Left colon (tissue), 2 donors: Measurements from ENCODE around the gene IGSF21. TPM values are rescaled to one million over a fixed set of nuclear protein-coding genes. Genes with fewer than 3 reads are reported as not detected.

ENCODE experiments used
- ATAC-seq: fragments of 200-7000 bp; cut with Tn5 transposase; one replicate; pipeline ENCODE4 v1.9.1; 2020; ENCODE audit warnings: mild to moderate bottlenecking, moderate library complexity
- DNase-seq, 2 donors: peaks; one replicate each; pipeline ENCODE4 v3.0.0-alpha.2; 2020
- intact Hi-C, 2 donors: fragments of 100-400 bp; cut with DNase I in 1 of 2; cut with micrococcal nuclease in 1 of 2; formaldehyde crosslinking; loops; one replicate each; pipeline versions ENCODE4 v1.11.2 to v1.14.0; 2022; cut with DNase I, micrococcal nuclease
- total RNA-seq, 2 donors: library from RNA; stranded (reverse); fragmentation: NEBNext Ultra II Directional; extraction: Animal tissue kit (Norgen Biotek cat#: 25700); gene quantifications; one replicate each; pipeline ENCODE4 v1.2.1, GENCODE V29; 2021
- donor health status: DM: no; HTN: no; CAD: no.
- donor health status: DM: yes; HTN: yes; CAD: no.

Gene IGSF21
- total RNA-seq, 2 donors from 2014 or later = 0.37 to 2.0 TPM

DNA sequence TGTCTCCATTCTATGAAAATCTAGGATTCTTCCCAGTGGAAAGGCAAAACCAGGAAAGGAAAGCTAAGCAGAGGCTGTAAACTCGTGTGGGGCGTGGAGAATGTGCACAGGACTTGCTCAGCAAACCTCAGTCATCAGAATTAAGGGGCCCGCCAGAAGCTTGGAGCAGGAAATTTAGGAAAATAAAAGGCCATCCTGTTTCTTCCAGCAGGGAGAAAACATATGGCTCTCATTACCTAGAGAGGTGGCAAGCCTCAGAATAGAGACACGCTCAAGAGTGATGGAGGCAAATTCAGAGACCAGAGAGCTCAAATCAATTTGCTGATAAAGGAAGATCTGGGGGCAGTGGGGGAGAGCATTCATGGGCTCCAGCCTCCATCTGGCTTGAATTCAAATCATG is 221.2 kb downstream of the IGSF21 start:
- intact Hi-C loops = no loop called here
- DNase-seq (no peak), ATAC-seq (no peak)

DNA sequence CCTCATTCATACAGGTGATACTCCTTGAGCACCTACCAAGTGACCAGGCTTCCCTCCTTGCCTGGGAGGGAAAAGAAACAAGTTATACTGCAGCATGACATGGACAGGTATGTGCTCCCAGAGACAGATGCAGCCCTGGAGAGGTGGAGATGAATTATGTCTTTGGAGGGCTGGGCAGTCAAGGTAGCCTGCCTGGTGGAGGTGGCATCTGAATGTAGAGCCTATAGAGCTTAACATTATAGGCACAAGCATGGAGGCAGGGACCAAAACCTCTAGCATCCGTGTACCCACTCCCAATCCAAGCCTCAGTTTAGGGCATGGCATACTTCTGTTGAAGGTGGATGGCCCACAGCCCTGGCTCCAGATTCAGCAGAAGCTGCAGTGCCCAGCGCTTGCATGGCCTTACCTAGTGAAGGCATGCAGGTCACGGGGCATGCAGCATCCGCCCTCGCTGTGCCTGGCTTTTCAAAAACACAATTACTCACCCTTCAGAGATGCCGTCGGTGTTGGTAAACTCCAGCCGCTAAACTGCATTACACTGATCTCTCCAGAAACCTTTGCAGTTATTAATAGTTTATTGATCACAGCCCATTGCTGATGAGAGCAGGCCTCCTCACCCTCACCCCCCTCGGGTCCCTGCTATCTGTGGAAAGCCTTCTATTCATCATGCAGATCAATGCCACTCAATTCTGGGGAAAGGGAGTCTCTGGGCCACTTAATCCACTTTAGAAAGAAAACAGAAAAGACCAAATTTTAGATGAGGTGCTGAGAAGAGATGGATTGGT is 222.1 kb downstream of the IGSF21 start:
- intact Hi-C loops = no loop called here
- DNase-seq = no peak

DNA sequence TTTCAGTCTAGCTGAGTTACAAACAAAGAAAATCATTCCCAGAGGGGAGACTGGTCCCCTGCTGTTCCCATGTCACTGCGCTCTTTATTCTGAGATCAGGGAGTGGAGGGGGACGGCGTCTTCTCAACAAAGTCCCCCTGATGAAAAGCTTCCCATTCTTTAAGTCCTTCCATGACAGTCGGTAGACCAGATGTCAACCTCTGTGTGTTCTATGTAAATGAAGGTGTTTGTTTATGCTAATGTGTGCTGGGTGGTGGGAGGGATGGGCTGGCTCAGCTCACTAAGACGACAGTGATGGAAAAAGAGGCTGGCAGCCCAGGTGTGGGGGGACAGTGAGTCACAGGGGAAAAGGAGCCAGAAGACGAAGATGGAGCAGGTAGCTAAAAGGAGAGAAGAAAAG is 225.0 kb downstream of the IGSF21 start:
- intact Hi-C loops = no loop called here
- ATAC-seq (no peak), DNase-seq (no peak)

More for the DNA sequence above, 222.1 kb downstream of the IGSF21 start:
- no peak for ATAC-seq

DNA sequence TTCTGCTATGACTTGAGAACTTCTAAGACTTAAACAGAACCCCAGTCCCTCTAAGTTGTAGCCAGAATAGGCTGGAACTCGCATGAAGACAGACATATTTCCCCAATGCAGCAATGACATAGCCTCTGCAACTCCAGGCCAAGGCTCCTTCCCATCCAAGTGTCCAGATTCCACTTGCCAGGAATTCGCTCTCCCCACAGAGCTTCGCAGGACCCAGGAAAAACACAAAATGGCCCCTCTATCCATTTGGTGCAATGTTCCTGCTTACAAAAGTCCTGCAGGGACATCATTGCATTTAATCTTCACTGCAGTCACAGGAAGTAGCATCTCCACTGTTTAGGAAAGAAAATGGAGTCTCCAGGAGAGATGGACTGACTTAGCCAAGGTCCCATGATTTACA is 225.6 kb downstream of the IGSF21 start:
- no peak for ATAC-seq
- no peak for DNase-seq
- intact Hi-C loops = no loop called here

DNA sequence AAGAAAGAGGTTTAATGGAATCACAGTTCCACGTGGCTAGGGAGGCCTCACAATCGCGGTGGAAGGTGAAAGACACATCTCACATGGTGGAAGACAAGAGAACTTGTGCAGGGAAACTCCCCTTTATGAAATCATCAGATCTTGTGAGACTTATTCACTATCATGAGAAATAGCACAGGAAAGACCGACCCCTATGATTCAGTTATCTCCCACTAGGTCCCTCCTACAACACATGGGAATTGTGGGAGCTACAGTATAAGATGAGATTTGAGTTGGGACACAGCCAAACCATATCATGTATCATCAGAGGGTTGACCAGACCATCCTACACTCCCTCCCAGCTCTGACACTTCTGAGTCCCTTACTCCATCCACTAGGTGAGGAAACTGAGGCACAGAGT is 229.2 kb downstream of the IGSF21 start:
- intact Hi-C loops = no loop called here
- ATAC-seq (no peak), DNase-seq (no peak)

DNA sequence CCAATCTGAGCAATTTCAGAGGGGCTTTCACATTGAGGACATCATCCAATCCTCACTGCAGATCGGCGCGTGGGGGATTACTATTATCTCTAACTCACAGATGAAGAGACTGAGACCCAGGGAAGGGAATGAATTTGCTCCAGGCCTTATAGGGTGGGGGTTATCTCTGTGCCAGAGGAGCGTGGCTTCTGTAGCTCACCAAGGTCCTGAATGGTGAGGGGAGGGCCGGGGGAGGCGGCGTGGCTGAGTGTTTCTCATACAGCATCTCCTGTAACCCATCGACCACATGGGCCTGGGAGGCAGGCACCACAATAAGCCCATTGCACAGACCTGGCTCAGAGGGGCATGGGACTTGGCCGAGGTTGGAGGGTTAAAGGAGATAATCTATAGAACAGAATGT is 230.2 kb downstream of the IGSF21 start:
- no peak for DNase-seq
- no peak for ATAC-seq
- intact Hi-C loops = no loop called here

DNA sequence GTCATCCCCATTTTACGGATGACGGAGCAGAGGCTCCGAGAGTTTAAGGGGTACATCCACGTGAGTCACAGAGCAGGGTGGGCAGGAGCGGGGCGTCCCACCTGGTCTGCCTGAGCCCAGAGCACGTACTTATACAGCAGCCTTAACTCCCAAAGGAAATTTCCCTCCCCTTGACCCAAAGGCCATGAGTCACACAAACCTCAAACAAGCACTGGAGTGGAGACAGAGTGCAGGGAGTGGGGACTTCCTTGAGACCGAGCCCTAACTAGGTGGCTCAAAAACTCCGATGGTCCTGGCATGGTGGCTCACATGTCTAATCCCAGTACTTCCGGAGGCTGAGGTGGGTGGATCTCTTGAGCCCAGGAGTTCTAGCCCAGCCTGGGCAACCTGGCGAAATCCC is 231.6 kb downstream of the IGSF21 start:
- no peak for DNase-seq
- intact Hi-C loops = no loop called here
- no peak for ATAC-seq

DNA sequence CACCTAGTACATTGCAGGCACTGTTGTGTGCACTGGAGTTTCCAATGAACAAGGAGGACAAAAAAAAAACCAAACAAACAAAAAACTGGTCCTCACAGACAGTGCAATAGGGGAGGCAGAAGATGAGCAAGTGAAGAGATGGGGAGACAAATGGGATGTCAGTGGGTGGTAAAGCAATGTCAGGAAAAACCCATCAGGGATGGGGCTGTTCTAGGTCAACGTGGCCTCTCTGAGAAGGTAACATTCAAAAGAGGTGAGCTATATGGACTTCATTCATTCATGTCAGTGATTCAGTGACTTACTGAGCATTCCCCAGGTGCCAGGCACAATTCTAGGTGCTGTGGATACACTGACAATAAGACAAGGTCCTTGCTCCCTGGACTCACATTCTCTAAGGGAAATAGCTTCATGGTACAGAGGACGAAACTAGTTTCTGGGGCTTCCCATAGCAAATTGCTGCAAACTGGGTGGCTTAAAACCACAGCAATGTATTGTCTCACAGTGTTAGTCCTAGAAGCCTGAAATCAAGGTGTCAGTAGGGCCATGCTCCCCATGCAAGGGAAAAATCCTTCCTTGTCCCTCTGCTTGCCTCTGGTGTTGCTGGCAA is 232.7 kb downstream of the IGSF21 start:
- intact Hi-C loops = no loop called here

DNA sequence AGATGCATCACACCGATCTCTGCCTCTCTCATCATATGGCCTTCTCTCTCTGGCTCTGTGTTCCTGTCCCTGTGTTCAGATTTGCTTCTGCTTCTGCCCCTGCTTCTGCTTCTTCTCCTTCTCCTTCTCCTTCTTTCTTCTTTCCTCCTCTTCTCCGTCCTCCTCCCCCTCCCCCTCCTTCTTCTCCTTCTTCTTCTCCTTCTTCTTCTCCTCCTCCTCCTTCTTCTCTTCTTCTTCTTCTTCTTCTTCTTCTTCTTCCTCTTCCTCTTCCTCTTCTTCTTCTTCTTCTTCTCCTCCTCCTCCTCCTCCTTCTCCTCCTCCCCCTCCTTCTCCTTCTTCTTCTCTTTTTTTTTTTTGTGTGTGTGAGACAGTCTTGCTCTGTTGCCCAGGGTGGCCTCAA is 233.2 kb downstream of the IGSF21 start:
- intact Hi-C loops = no loop called here
- ATAC-seq = no peak
- no peak for DNase-seq

More for the DNA sequence above, 232.7 kb downstream of the IGSF21 start:
- ATAC-seq (no peak), DNase-seq (no peak)

DNA sequence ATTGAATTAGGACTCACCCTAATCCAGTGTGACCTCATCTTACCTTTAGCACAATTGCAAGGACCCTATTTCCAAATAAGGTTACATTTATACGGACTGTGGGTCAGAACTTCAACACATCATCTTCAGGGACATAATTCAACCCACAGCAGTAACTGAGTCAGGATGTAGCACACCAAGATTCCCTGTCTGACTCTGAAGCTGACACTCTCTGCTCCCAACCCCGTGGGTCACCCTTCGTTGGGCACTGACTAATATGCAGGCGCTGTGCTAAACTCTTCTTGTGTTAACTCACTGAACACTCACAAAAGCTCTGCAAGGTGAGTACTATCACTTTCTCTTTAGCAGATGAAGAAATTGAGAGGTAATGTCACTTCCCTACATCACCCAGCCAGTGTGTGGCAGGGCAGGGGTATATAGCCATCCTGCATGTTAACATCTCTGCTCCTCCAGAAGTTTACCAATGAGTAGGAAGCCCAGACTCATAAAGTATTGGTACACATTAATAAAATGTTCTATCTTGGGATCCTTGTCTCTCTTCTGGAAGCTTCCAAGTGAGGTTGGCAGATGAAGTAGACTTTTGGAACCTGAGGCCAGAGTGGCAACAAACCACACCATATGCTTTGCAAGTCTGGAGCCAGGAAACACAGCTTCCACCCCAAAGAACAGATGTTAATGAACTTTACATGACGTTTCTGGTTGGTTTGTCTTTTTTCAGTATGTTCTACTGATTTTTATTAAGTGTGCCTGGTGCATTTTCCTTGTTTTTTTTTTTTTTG is 233.9 kb downstream of the IGSF21 start:
- DNase-seq = no peak
- intact Hi-C loops = no loop called here
- ATAC-seq = no peak

DNA sequence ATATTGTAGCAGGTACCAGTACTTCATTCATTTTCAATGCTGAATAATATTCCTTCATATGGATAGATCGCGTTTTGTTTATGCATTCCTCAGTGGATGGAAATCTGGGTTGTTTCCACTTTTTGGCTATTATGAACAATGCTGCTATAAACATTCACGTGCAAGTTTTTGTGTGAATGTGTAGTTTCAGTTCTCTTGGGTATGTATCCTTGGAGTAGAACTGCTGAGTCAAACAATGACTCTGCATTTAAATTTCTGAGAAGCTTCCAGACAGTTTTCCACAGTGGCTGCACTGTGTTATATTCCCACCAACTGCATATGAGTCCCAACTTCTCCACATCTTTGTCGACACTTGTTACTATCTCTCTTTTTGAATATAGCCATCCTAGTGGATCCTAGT is 235.1 kb downstream of the IGSF21 start:
- intact Hi-C loops = no loop called here
- ATAC-seq (no peak), DNase-seq (no peak)

DNA sequence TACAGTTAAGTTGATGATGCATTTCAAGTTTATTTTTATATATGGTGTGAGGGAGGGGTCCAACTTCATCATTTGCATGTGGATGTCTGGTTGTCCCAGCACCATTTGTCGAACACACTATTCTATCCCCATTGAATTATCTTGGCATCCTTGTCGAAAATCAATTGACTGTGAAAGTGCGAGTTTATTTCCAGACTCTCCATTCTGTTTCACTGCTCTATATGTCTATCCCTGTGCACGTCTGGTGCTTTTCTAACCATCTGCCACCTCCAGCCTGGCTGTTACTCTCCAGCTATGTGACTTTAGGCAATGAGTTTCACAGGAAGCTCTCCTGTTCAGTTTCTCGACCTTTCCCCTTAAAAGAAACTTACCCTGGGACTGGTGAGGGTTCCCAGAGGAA is 236.0 kb downstream of the IGSF21 start:
- DNase-seq (no peak), ATAC-seq (no peak)
- intact Hi-C loops = no loop called here

DNA sequence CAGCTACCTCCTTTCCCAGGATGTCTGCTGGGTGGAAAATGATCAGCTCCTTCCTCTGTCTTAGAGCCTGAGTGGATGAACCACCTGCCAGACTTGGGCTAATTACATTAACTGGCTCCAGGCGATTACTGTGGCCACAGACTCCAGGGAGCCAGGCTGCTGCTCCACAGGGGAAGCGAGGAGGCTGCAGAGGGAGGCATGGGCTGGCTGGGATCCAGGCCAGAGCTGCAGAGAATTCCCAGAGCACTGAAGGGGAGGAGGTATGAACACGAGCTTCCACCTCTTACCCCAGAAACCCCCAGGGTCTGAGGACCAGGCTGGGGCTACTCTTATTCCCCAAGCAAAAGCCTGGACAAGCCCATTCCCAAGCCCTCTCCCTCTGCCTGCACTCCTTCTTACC is 237.2 kb downstream of the IGSF21 start:
- DNase-seq (no peak), ATAC-seq (no peak)
- intact Hi-C loops = no loop called here

DNA sequence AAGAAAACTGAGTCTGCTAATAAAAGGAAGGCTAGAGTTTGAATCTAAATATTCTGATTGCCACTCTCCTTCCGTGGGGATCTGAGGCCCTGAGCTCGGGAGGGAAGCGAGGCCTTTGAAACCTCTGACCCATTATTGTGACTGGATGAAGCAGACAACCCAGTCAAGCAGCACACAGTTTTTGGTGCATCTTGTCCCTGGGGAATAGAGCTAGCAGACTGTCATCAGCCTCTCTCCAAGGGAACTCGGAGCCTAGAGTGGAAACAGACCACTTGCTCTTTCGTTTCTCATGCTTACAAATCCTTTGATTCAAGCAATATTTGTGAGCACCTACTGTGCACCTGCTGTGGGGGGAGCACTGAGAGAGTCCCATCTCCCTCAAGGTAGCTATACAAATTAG is 240.0 kb downstream of the IGSF21 start:
- intact Hi-C loops = no loop called here
- DNase-seq (no peak), ATAC-seq (no peak)

DNA sequence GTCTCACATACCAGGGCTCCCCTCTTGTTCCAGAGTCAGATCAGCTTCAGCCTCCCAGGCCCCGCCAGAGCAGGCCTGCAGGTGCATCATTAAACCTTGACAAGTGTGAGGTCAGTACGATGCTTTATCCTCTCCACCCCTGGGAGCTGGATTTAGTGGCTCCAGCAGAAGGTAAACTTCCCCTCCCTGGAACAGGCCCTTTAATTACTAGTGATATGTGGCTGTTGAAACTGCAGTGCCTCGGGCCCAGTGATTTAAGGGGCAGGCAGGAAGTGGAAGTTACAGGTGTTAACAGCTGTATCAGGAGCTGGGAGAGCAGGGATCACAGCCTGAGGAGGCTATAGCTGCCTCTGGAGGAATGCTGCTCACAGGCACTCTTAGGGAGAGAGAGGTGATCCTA is 240.8 kb downstream of the IGSF21 start:
- DNase-seq = no peak
- intact Hi-C loops = no loop called here
- ATAC-seq = peak; percentile 16

DNA sequence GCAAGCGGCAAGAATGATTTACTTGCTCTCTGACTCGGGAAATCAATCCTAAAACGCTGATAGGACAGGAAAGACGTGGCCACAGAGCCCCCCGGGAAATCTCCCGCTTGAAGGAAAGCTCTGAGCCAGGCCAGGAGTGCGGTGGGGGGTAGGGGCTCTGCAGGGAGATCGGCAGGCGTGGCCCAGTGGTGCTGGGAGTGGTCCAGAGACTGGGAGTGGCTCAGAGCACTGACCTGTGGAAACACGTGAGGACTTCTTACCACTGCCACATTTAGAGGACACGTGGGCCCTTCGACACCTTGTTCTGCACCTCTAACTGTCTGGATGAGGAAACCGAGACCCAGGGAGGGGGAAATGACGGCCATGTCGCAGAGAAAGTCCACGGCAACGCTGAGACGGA is 243.1 kb downstream of the IGSF21 start:
- no peak for DNase-seq
- no peak for ATAC-seq
- intact Hi-C loops = no loop called here

DNA sequence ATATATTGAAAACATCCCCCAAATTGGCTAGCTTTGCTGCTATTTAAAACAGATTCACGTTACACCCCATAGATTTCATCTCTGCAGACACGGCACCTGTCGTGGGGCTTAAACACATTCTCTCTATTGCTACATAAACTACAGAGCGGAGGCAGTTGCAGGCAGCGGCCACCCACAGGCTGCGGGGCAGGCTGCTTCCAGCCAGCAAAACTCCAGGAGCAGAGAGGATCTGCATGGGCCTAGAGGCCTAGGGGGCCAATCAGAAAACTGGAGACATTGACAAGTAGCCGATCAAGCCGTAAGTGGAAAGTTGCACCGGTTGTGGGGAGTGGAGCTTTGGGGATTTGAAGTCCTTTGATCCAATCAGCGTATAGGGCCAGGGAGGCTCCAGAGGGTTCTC is 244.1 kb downstream of the IGSF21 start:
- DNase-seq (no peak), ATAC-seq (no peak)
- intact Hi-C loops = no loop called here

DNA sequence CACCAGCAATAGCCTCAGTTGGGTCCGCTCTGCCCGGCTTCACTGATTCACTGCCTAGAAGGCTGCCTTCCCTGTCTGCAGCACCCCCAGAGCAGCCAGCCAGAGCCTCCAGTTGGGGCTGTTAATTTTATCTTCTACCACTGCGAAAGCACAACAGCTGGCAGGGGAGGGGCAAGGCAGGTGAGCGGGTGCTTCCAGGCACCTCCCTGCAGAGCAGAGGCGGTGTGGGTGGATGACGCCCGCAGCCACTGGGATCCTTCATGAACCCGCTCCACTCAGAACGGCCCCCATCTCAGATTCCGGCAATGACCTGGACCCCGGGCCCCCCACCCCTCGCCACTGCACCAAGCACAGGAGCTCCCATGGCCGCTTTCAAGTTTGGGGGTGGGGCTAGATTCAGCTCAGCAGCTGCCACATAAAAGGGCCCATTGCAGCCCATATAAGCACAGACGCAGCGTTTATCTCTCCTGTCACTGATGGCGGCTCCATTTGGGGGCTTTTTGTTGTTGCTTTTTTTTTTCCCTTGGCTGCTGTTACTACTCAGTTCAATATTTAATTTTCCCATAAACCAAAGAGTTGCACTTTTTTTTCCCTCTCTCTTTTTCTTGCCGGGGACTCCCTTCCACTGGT is 245.2 kb downstream of the IGSF21 start:
- peak; percentile 65 for ATAC-seq

DNA sequence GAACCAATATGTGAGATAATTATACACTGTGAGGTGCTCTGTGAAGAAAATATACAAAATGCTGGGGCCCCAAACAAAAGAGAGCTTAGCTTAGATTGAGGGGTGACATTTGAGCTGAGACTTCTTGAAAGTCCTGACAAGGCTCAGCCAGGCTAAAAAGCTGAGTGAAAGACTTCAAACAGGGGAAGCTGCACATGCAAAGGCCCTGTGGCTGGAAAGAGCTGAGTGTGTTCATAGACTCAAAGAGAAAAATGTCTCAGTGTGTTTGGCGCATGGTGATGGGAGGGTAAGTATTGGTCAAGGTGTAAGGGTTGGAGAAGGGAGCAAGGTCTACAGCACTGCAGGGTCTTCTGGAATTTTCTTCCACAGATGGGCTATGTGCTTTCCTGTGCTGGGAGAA is 245.9 kb downstream of the IGSF21 start:
- intact Hi-C loops = no loop called here
- DNase-seq (no peak), ATAC-seq (no peak)

More for the DNA sequence above, 245.2 kb downstream of the IGSF21 start:
- intact Hi-C loops = no loop called here
- peak in 1 of 2 donors; percentile 40 for DNase-seq

DNA sequence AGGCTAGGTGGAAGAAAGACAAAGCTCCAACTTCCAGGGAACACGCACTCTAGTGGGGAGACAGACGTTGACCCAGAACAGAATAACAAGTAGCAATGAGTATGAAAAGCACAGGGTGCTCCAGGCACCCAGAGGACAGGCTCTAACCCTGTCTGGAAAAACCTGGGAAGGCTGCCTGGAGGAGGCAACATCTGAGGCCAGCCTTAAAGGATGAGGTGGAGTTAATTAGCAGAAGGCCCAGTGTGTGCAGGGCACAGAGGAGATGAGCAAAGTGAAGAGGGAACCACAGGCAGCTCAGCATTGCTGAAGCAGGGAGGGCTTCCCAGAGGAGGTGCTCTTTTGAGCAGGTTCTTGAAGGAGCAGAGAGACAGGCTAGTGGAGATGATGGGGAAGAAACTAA is 246.4 kb downstream of the IGSF21 start:
- intact Hi-C loops = no loop called here
- ATAC-seq = no peak

More for the DNA sequence above, 246.4 kb downstream of the IGSF21 start:
- no peak for DNase-seq
